HG02943 (cell line): ENCODE data around the gene KAT2A.

Experiments
- ATAC-seq: cut with Tn5 transposase; IDR thresholded peaks from one replicate; pipeline ENCODE4 v1.9.1; 2021; ENCODE audit warnings: mild to moderate bottlenecking, low read depth, moderate library complexity; ENCODE audit not compliant: unreplicated experiment

Gene KAT2A

DNA sequence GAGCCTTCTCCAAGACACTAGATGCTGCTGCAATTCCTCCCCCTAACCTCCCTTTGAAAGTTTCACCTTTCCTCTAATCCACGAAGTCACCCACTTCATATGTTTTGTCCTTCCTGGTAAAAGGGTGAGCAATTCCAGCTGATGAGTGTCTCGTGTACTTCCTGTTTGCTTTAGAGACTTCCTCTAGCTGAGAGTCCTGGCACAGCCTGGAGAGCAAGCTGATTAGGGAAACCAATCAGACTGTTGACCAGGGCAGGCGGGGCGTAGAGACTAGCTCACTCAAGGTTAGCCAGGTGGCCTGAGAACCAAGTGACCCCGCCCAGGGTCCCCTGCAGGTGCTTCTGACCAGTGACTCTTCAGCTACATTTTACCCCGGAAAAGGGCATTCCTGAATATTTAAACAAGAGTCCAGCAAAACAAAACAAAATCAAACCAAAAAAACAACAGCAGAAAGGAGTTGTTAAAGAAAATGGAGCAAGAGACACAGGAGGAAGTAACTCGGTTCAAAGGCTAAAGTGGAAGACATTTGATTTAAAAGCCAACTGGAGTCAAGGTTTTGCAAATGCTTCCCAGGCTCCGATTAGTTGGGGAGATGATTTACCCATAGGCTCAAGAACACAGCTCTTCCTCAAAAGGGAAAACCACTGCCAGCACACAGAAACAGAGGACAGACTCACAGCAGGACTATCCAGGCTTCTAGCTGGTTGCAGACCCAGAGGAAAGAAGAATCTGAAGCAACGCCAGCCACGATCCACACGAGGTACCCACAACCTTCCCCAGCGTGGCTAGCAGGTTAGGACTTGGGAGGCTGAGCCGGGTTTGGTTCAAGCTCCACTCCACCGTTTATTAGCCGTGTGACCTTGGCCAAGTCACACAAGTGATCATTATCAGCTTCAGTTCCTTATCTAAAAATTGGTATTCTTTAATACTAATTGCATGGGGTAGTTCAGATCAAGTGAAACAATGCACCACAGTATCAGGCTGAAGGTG lies 14.8 kb upstream of the KAT2A start:
- ATAC-seq: no peak

DNA sequence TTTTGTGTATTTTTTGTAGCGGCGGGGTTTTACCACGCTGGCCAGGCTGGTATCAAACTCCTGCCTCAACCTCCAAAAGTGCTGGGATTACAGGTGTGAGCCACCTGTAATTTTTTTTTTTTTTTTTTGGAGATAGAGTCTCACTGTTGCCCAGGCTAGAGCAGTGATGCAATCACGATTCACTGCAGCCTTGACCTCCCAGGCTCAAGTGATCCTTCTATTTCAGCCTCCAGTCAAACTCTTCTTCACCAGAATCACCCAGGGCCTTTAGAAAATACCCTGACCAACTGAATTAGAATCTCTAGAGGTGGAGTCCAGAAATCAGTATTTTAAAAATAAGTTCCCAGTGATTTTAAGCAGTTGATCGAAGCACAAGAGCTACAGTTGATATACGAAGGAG lies 14.0 kb upstream of the KAT2A start:
- no peak for ATAC-seq

DNA sequence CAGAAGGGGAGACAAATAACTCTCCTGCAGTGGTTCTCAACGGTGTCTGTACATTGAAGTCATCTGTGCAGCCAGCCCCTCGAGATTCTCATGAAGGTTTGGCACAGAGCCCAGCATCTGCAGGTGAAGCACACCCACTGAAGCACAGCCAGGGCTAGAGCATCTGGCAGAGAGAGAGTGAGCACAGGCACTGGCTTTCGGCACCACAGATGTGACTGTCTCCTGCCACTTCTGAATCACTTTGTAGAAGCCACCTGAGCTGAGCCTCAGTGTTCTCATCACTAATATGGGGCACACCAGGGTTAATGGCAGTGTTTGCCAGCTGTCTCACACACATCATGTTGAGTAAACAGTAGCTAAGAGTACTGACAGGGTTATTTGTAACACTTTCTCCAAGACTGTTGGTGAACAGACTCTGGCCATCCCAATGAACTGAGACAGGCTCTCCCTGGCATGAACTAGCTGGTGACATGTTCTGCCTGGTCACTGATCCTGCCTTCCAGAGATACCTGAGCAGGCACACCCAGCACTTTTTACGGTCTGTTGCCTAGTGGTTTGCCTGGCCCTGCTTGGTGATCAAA lies 12.4 kb upstream of the KAT2A start:
- ATAC-seq: no peak

DNA sequence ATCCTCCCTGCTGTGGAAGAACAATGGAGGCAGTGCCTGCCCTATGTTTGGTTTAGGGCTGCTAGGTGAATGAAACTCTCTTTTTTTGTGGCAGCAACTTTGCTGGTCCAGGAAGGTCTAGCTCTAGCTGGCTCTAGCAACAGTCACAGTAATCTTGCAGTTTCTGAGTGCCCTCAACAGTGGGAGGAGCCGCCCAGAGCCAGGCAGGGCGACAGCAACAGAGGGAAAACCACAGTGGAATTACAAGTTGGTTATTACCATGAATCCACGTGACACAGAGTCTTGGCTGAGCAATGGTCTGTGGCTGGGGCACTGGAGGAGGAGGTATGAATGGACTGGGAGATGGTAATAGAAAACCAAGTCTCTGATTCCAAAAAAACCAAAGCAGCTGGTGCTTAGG lies 11.8 kb upstream of the KAT2A start:
- ATAC-seq: no peak

DNA sequence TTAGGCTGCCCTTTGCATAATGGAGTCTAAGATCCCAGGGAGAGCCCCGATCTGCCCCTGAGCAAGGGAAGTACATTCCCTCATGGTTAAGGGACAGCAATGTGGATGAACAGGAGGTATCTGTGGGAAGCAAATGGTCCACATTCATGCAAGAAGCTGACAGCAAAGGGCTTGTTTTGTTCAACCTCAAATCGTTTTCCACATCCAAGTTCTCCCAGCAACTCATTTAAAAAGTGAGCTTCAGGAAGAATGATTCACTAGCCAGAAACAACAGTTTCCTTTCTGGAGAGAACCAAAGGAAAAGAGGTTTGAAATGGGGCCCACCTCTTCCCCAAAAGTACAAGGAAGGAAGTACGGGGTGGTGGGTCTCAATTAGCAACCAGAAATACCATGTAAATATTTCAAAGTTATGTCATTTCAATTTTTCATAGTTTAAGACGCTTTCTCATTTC lies 10.8 kb upstream of the KAT2A start:
- no peak for ATAC-seq

DNA sequence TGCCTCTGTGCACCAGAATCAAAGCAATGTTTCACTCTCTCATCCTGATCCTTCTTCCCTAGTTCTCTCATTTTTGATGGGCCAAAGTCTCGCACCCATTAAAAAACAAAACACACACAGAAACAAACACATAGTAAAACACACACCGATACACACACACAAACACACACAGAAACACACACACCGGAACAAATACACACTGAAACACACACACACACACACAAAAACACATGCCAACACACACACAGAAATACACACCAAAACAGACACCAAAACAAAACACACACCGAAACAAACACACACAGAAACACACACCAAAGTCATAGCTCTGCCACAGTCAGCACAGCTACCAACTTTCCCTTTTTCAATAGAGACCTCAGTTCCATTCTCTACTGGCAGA lies 10.1 kb upstream of the KAT2A start:
- ATAC-seq: no peak

DNA sequence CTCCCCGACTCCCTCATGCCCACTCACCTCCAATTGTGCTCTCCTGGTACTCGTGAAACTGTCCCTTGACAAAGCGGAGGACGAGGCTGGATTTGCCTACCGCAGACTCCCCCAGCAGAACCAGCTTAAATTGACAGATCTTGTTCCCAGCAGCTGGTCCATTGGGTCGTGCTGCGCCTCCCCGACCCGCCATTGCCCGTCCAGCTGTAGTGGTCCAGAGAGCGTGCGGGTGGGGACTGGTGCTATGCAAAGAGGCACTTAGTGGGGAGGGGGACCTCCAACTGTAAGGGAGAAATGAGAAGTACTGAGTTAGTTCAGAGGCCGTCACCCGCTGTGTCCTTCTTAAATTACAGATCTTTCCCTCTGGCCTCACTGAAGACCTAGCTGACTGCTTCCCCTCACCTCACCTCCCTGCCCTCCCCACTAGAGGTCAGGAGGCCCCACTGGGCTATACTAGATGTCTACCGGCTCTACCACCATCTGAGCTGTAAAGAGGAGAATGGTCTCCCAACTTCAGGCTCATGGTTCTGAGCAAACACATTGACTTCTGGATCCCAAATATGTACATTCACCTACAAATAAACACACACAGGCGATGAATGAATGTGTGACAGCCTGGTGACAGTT lies 9.3 kb upstream of the KAT2A start:
- ATAC-seq: no peak

DNA sequence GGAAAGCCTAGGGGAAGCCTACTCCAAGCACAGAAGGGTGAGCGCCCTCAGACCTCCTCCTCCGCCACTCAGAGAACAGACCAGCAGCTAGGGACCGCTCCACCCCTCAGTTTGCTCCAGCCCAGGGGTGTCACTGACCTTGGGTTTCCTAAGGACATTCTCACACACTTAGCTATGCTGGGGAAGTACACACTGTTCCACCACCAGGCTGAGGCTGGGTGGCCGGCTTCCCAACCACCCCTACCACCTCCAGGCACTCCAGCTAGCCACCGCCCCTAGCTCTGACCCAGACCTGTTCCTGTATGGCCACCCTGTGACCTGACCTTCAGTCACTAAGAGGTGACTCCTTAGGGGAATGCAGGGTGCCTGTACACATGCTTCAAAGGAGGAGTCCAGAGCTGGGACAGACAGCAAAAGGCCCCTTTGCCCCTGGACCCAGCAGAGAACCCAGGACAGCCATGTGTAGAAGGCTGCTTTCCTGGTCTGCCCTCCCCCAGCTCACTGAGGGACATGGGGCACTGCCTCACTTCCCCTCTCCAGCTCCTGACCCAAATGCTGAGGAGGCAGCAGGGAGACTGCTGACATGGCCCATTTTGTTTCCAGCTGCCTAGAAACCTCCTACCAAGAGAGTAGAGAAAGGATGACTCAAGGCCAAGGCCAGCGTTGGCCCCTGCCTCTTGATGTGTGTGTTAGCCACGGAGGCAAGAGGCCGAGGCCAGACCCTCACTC lies 8.1 kb upstream of the KAT2A start:
- ATAC-seq: no peak

DNA sequence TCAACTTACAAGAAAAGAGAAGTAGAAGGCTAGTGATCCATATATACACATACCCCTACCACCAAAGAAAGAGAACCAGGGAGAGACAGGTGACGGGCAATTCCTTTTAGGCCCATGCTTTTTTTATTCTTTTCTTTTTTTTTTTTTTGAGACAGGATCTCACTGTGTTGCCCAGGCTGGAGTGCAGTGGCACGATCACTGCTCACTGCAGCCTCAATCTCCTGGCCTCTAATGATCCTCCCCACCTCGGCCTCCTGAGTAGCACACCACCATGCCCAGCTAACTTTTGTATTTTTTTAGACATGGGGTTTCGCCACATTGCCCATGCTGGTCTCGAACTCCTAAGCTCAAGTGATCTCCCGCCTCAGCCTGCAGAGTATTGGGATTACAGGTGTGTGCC lies 6.2 kb upstream of the KAT2A start:
- ATAC-seq: no peak

DNA sequence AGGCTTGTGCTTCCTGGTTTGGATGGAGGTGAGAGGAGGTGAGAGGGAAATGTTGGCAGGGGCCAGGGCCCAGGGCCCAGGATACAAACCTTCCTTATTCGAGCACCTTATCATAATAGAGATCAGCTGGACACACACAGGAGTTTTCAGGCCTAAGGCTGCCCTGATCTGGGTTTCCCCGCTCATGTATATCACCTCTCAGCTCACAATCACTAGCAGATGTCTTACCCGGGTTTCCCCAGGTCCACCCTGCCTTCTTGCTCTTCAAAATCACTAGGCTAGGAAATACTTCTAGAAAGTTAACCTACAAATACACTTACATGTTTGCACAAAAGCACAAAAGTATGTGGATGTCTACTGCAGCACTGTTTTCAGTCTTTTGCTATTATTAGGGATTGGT lies 5.7 kb upstream of the KAT2A start:
- ATAC-seq: no peak

DNA sequence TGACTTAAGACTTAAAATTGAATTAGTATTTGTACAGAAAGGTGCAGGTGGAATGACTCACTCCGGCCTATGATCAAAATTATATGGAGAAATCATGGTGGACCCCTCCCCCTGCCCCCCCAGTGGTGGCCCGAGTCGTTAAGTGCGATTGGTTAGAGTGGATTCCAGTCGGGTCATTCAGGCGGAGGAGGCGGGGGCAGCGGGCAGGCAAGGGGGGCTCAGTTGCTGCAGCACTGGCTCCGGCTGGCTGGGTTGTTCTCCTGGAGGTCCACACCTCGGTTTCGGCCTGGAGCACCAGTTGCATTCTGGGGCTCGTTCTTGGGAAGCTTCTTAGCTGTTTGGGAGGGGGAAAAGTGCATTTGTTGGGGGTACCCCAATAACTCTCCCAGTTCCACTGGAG lies 4.4 kb upstream of the KAT2A start:
- ATAC-seq: no peak

DNA sequence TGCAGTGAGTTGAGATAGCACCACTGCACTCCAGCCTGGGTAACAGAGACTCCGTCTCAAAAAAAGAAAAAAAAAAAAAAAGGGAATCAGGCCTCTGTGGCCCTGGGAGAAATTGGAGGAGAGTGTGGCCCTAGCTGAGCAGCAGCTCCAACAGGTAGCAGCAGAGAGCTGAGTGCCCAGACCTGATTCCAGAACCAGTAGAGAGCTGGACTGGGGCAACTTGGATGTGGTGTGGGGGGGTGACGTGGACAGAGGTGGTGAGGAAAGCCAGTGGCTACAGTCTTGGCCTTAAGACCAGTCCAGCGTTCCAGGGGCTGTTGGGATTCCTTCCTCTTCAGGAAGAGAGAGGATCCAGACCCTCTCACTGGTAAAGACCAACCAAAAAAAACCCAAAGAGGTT lies 3.1 kb upstream of the KAT2A start:
- ATAC-seq: no peak

DNA sequence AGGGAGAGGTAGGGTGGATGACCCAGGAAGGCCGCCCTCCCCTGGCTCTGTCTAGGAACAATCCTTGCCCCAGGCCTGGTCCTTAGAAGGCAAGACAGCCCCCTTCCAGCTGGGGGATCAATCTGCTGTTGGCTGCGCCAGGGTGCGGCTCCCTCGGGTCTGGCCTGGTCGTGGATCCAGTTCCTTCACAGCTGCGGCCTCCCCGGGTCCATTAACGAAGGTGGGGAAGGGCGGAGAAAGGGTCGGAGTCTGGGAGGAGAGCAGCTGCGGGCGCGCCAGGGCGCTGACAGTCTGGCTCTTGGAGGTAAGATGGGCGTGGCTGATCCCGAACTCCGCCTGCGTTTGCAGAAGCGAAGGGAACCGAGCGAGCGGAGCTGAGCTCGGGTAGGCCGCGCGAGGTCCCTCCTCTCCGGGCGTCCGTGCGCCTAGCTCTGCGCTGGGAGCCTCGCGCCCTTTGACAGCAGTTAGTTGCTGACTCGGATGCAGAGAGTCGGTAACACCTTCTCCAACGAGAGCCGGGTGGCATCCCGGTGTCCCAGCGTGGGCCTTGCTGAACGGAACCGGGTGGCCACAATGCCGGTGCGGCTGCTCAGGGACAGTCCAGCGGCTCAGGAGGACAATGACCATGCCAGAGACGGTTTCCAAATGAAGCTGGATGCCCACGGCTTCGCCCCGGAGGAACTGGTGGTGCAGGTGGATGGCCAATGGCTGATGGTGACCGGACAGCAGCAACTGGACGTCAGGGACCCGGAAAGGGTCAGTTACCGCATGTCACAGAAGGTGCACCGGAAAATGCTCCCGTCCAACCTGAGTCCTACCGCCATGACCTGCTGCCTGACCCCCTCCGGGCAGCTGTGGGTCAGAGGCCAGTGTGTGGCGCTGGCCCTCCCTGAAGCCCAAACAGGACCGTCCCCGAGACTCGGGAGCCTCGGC lies 1.5 kb upstream of the KAT2A start, which contains the start of gene HSPB9:
Gene HSPB9, plus strand, starts transcription at position 434 of the 933 bp plus-strand sequence. Its CDS starts 47 bp downstream, at position 481.
- ATAC-seq: no peak

DNA sequence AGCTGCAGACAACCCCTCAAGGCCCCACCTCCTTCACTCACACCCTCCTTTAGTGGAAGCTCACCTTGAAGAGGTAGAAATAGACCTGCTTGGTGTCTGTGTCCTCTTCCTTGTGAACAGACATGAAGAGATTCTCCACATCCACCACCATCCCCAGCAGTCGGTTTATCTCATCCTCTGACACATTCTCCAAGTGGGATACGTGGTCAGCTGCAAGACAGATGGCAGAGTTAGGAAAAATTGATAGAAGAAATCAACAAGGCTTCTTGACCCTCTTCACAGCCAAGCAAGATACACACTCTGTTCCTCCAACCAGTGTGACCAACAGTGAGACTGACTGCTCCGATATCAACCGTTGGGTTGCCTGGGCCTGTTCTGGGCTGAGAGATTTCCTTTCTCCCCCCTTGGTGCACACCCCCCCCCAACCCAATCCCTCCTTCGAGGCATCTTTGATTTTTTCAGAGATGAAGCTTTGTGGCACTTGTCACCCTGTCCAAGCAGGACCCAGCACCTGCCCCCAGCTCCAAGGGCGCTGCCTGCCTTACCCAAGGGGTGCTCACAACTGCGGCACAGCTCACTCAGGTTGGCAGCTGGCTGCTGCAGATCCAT lies 902 bp downstream of the KAT2A start:
- no peak for ATAC-seq

DNA sequence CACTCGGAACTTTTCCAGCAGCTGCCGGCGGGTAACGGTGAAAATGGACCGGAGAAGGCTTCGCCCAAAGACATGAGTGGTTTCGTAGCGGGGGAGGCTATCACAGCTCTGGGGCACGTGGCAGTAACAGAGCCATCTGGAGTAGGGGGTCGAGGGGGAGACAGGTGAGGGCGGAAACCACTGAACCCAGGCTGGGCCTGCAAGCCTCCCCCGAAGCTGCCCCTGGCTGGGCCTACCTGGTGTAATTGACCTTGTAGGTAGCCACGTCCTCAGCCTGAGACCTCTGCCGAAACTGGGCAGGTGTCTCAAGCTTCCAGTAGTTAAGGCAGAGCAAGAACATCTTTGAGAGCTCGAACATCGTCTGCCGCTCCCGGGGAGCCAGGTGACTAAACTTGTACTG lies 1.9 kb downstream of the KAT2A start:
- no peak for ATAC-seq

DNA sequence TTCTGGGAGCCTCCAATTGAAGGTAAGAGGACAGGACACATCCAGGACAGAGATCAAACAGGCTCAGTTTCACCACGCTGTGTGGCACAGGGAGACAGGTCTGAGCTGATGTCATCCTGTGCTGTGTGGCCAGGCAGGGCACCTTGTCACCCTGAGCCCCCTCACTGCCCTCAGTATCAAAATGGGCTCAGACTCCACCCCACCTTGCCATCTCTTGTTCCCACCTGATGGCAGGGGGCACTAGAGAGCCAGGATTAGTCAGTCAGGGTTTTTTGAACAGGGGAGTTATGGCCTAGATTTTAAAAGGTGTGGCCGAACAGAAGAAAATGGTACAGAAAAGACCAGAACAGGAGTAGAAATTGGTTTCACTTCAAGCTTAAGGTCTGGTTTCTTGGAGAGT lies 2.6 kb downstream of the KAT2A start:
- ATAC-seq: no peak

DNA sequence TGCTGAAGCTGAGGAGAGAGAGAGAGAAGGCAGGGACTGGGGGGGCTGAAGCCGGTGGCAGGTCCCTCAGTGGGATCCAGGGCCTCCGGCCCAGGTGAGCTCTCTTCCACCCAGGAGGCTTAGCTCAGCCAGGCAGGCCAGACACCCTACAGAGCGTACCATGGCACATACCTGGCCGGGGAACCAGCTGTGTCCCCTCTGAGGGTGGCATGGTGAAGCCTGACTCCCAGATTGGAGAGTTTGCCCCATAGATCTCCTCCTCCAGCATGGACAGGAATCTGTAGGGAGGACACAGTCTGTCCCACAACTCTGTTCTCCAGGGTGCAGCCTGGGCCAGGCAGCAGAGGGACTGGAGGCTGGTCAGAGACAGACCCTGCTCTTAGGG lies 3.0 kb downstream of the KAT2A start:
- no peak for ATAC-seq

DNA sequence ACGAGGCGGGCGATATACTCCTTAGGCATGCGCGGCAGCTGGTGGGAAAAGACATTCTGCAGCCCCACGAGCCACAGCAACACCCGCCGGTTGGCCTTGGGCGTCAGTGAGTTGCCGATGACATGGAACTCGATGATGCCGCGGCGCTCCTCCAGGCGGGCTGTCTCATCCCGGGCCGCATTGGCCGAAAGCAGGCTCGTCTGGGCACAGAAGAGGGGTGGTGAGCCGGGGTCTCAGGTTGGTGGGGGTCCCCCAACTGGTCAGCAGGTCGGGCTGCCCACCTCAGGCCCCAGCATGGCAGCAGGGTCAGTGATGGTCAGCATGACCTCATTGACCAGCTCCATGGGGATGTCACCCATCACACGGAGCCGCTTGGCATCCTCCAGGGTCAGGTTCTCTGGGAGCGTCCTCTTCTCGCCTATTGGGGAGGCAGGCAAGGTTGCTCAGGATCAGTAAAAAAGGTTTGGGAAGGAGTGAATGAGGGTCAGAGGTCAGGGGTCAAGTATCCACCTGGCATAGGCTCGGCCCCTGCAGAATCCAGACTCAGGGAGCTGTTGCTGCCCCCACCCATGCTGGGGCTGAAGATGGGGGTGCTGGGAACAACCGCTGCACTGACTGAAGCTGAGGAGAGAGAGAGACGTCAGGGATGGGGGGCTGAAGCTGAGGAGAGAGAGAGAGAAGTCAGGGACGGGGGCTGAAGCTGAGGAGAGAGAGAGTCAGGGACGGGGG lies 3.6 kb downstream of the KAT2A start:
- ATAC-seq: no peak
